Upper lobe of right lung (tissue), 1 donor: Measurements from ENCODE around the gene PCNT. TPM values are rescaled to one million over a fixed set of nuclear protein-coding genes. Genes with fewer than 3 reads are reported as not detected.

Source experiments
- ATAC-seq: fragments of 200-7000 bp; cut with Tn5 transposase; one replicate; pipeline ENCODE4 v1.9.1; 2020; ENCODE audit warnings: mild to moderate bottlenecking, moderate library complexity
- DNase-seq: peaks from one replicate; pipeline ENCODE4 v3.0.0-alpha.2; 2020
- H3K27ac ChIP-seq: fragments of 200-600 bp; one replicate; pipeline ENCODE4 v1.8.0; 2022
- H3K27me3 ChIP-seq: fragments of 200-600 bp; one replicate; pipeline ENCODE4 v1.8.0; 2022; ENCODE audit warnings: mild to moderate bottlenecking
- H3K36me3 ChIP-seq: fragments of 200-600 bp; one replicate; pipeline ENCODE4 v1.8.0; 2022
- H3K4me1 ChIP-seq: fragments of 200-600 bp; one replicate; pipeline ENCODE4 v1.8.0; 2022
- H3K4me3 ChIP-seq: fragments of 200-600 bp; one replicate; pipeline ENCODE4 v1.8.0; 2022; ENCODE audit warnings: mild to moderate bottlenecking
- H3K9me3 ChIP-seq: fragments of 200-600 bp; one replicate; pipeline ENCODE4 v1.8.0; 2022
- CTCF ChIP-seq: fragments of 200-600 bp; IDR thresholded peaks from one replicate; pipeline ENCODE4 v1.8.0; 2022; ENCODE audit warnings: antibody characterized with exemption
- intact Hi-C: fragments of 100-400 bp; cut with DNase I; formaldehyde crosslinking; loops from one replicate; pipeline ENCODE4 v1.11.0; 2022
- total RNA-seq: library from RNA; stranded (reverse); fragmentation: NEBNext Ultra II Directional; extraction: Animal tissue kit (Norgen Biotek cat#: 25700); gene quantifications from one replicate; pipeline ENCODE4 v1.2.1, GENCODE V29; 2021
- donor health status: DM: no; HTN: yes; CAD: no; lungs with severe emphysema.

PCNT gene
- total RNA-seq, 1 donor from 2014 or later, result 29.3 TPM

- ATAC-seq (peak; percentile 49), DNase-seq (no peak)
- Histone ChIP-seq H3K27ac (no peak overlapping the region), H3K4me1 (no peaks in the 10 kb centered on the region), H3K9me3 (no peaks in the 10 kb centered on the region), H3K27me3 (no peaks in the 10 kb centered on the region), H3K36me3 (peaks cover 45% of the 10 kb centered on the region), H3K4me3 (no peak overlapping the region)
- intact Hi-C loops, result no loop called here
- TF ChIP-seq CTCF, result no peak
Observed at GRCh38 chr21:46385846-46386733, 62.1 kb downstream of the PCNT start.

GRCh38 chr21:46386734-46387088, 62.8 kb downstream of the PCNT start:
- Histone ChIP-seq H3K27me3 (no peaks in the 10 kb centered on the region), H3K4me3 (no peak overlapping the region), H3K36me3 (peaks cover 51% of the 10 kb centered on the region), H3K9me3 (no peaks in the 10 kb centered on the region), H3K4me1 (no peaks in the 10 kb centered on the region), H3K27ac (no peak overlapping the region)
- ATAC-seq, result no peak
- intact Hi-C loops, result no loop called here
- TF ChIP-seq CTCF, result no peak
- DNase-seq, result no peak

GRCh38 chr21:46388206-46388880, 64.4 kb downstream of the PCNT start:
- Histone ChIP-seq H3K4me1 (no peaks in the 10 kb centered on the region), H3K36me3 (peaks cover 56% of the 10 kb centered on the region), H3K4me3 (no peak overlapping the region), H3K27me3 (no peaks in the 10 kb centered on the region), H3K27ac (no peak overlapping the region), H3K9me3 (no peaks in the 10 kb centered on the region)
- TF ChIP-seq CTCF, result no peak
- no peak for ATAC-seq
- DNase-seq, result no peak
- intact Hi-C loops, result no loop called here

GRCh38 chr21:46388896-46389295, 64.9 kb downstream of the PCNT start:
- Histone ChIP-seq H3K36me3 (peaks cover 58% of the 10 kb centered on the region), H3K4me1 (no peaks in the 10 kb centered on the region), H3K27ac (no peak overlapping the region), H3K4me3 (no peak overlapping the region), H3K27me3 (no peaks in the 10 kb centered on the region), H3K9me3 (no peaks in the 10 kb centered on the region)
- no peak for TF ChIP-seq CTCF
- intact Hi-C loops, result no loop called here
- ATAC-seq (no peak), DNase-seq (no peak)

GRCh38 chr21:46390603-46391545, 66.9 kb downstream of the PCNT start:
- Histone ChIP-seq H3K4me1 (no peaks in the 10 kb centered on the region), H3K9me3 (no peaks in the 10 kb centered on the region), H3K36me3 (peaks cover 54% of the 10 kb centered on the region), H3K4me3 (no peak overlapping the region), H3K27me3 (no peaks in the 10 kb centered on the region), H3K27ac (no peak overlapping the region)
- intact Hi-C loops, result no loop called here
- no peak for ATAC-seq
- no peak for DNase-seq
- TF ChIP-seq CTCF, result no peak
